ENCODE results near the gene ADAM10. TPM values are rescaled to one million over a fixed set of nuclear protein-coding genes. Genes with fewer than 3 reads are reported as not detected.

The ADAM10 gene
- total RNA-seq, 1 experiment from 2014 or later = 91.3 TPM

DNA sequence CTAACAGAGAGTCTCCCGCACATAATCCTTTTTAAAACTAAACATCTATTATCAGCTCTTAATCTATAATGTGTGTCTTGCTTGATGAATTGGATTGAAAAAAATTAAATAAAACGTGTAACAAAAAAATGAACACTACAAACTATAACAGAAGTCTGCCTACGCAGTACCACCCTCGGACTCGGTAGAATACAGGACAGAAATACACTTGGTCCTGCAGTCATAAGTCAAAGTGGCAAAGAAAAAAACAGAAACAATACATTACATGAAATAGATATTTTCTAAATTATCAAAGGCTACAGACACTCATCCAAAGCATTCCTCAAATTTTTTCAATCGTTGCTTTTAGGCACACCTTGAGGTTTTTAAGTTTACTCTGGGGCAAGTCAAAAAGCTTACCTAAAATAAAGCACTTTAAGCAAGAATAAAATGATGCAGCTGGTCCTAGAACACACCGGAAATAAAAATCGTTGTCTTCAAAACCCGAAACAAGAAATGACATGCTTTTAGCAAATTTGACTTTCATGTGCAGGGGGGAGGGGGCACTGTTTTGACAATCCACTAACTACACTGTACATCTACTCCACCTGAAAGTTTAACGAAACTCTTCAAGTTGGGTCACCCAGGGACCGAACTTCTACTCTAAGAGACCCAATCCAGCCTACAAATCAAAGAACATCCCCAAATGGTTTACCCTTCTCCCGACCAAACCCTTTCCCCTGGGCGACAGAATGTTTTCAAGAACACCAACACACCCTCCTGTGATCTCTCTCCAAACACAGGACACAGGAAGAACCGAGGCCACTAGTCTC is 1.3 kb downstream of the ADAM10 start:
- Histone ChIP-seq H3F3A (ENCODE audit: low read length, unreplicated experiment) (no peaks in the 10 kb centered on the region), H3K9me2 (replicated peaks; ENCODE audit: low read length) (no peaks in the 10 kb centered on the region), H4K20me1 (ENCODE audit: low read length) (peaks cover 14% of the 10 kb centered on the region), H3K9ac (ENCODE audit: low read length) (peak overlapping the region; percentile 83), H3K27ac (ENCODE audit: low read length) (no peak overlapping the region), H3K9me3 (ENCODE audit: low read length) (no peaks in the 10 kb centered on the region), H3K27me3 (ENCODE audit: low read length) (no peaks in the 10 kb centered on the region), H3K36me3 (ENCODE audit: low read depth, low read length) (no peaks in the 10 kb centered on the region), H3K4me1 (ENCODE audit: insufficient read depth, low read length) (0 out of 2 replicates have a peak, but pooled peaks cover 3% of the 10 kb centered on the region), H3K4me3 (ENCODE audit: low read length) (peak overlapping the region; percentile 74), H3K79me2 (ENCODE audit: low read length) (peaks cover 59% of the 10 kb centered on the region), H3K4me2 (ENCODE audit: low read length) (peak overlapping the region; percentile 95), H2AFZ (ENCODE audit: low read length) (peak overlapping the region; percentile 82; the same call in 1 of the 2 replicates)
- no peak for TF ChIP-seq EZH2phosphoT487 (IDR thresholded peaks at IDR 0.05; ENCODE audit: borderline replicate concordance, low read length)
- TF ChIP-seq, protein P1, sequence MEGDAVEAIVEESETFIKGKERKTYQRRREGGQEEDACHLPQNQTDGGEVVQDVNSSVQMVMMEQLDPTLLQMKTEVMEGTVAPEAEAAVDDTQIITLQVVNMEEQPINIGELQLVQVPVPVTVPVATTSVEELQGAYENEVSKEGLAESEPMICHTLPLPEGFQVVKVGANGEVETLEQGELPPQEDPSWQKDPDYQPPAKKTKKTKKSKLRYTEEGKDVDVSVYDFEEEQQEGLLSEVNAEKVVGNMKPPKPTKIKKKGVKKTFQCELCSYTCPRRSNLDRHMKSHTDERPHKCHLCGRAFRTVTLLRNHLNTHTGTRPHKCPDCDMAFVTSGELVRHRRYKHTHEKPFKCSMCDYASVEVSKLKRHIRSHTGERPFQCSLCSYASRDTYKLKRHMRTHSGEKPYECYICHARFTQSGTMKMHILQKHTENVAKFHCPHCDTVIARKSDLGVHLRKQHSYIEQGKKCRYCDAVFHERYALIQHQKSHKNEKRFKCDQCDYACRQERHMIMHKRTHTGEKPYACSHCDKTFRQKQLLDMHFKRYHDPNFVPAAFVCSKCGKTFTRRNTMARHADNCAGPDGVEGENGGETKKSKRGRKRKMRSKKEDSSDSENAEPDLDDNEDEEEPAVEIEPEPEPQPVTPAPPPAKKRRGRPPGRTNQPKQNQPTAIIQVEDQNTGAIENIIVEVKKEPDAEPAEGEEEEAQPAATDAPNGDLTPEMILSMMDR (conservative IDR thresholded peaks at IDR 0.05; ENCODE audit: low read depth, low read length) = no peak
- no peak for TF ChIP-seq EZH2 (IDR thresholded peaks at IDR 0.05; ENCODE audit: low read length, unreplicated experiment)
- DNase-seq (no peak), ATAC-seq (no peak)
- intact Hi-C loops (cut with micrococcal nuclease) = loop anchor here (2.0 to 10.0 kb wide), 3 partner anchors 73 to 476 kb away; no protein-coding TSS in a partner anchor
- ChIA-PET POLR2A (ENCODE audit: unreplicated experiment) (no interaction called here), CTCF (no interaction called here)
- TSS peak; percentile 50 for BruUV-seq (replicated peaks)

DNA sequence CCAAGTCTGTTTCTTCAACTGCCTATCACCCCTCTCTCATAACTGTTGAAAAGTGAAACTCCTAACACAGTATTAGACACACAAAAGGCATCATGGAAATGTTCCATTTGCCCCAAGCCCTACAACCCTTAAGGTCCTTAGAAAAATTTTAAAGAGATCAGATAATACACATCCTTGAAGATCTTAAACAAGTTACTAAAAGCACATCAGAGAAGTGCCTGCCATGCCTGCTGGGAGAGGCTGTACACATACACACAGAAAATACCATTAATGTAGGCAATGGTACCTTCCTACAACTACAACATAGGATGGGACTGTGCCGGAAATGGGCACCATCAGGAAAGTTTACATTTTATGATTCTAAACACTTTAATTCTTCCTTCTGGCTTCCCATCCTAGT is 3.3 kb downstream of the ADAM10 start:
- DNase-seq = no peak
- no peaks in the 10 kb centered on the region for H3K36me3 ChIP-seq (ENCODE audit: low read depth, low read length)
- H3K9me2 ChIP-seq (replicated peaks; ENCODE audit: low read length) = no peaks in the 10 kb centered on the region
- TF ChIP-seq, protein P1 (conservative IDR thresholded peaks at IDR 0.05; ENCODE audit: low read depth, low read length) = no peak
- TF ChIP-seq EZH2 (IDR thresholded peaks at IDR 0.05; ENCODE audit: low read length, unreplicated experiment) = no peak
- no peak for TF ChIP-seq EZH2phosphoT487 (IDR thresholded peaks at IDR 0.05; ENCODE audit: borderline replicate concordance, low read length)
- ChIA-PET CTCF (no interaction called here), POLR2A (ENCODE audit: unreplicated experiment) (no interaction called here)
- no peak overlapping the region for H3K27ac ChIP-seq (ENCODE audit: low read length)
- H3F3A ChIP-seq (ENCODE audit: low read length, unreplicated experiment) = no peaks in the 10 kb centered on the region
- peak overlapping the region; percentile 95; the same call in 1 of the 2 replicates for H3K4me2 ChIP-seq (ENCODE audit: low read length)
- no peak overlapping the region for H2AFZ ChIP-seq (ENCODE audit: low read length)
- H3K27me3 ChIP-seq (ENCODE audit: low read length) = no peaks in the 10 kb centered on the region
- H3K79me2 ChIP-seq (ENCODE audit: low read length) = peaks cover 79% of the 10 kb centered on the region
- no peak overlapping the region for H3K9ac ChIP-seq (ENCODE audit: low read length)
- no peak for ATAC-seq
- intact Hi-C loops (cut with micrococcal nuclease) = loop anchor here (5.0 to 10.0 kb wide), 2 partner anchors 71 to 474 kb away; no protein-coding TSS in a partner anchor
- H3K9me3 ChIP-seq (ENCODE audit: low read length) = no peaks in the 10 kb centered on the region
- H4K20me1 ChIP-seq (ENCODE audit: low read length) = peaks cover 23% of the 10 kb centered on the region
- H3K4me3 ChIP-seq (ENCODE audit: low read length) = peak overlapping the region; percentile 16; the same call in 1 of the 2 replicates
- no TSS peak for BruUV-seq (replicated peaks)
- H3K4me1 ChIP-seq (ENCODE audit: insufficient read depth, low read length) = 0 out of 2 replicates have a peak, but pooled peaks cover 3% of the 10 kb centered on the region

All from PC-3 (cell line).